GM23338 (cell line): ENCODE data around the gene GRAMD1B.

Source experiments
- STAT1 ChIP-seq: IDR thresholded peaks from one replicate; pipeline ENCODE4 v1.6.1; 2016; ENCODE audit warnings: antibody characterized with exemption; ENCODE audit not compliant: unreplicated experiment
- TF ChIP-seq, protein P1 (sequence below), 2 experiments: fragments of 200-600 bp in 1 of 2; sonication (generic) in 1 of 2; conservative IDR thresholded peaks; 2 replicates each; pipeline versions ENCODE4 v1.5.1 to v1.6.1; 2016 to 2017; ENCODE audit warnings: antibody characterized with exemption in 2 of 2, low read depth in 2 of 2, mild to moderate bottlenecking in 2 of 2, moderate library complexity in 1 of 2

DNA sequence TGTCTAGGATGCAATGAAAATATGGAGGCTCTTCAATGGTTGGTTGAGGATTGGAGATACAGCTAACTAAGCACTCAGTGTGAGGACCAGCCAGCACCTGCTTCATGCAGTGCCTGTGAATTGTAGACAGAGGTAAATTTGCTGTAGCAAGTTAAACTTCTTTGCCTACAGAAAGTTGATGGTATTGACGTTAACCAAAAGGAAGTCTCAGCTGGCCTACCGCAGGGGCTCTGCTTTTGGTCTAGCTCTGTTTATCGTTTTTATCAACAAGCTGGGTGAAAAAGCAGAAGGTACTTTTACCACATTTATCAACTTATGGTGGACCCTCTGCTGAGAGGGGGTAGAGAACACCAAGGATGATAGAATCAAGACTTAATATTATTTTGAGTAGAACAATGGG is 51.6 kb downstream of the GRAMD1B start:
- TF ChIP-seq, protein P1, sequence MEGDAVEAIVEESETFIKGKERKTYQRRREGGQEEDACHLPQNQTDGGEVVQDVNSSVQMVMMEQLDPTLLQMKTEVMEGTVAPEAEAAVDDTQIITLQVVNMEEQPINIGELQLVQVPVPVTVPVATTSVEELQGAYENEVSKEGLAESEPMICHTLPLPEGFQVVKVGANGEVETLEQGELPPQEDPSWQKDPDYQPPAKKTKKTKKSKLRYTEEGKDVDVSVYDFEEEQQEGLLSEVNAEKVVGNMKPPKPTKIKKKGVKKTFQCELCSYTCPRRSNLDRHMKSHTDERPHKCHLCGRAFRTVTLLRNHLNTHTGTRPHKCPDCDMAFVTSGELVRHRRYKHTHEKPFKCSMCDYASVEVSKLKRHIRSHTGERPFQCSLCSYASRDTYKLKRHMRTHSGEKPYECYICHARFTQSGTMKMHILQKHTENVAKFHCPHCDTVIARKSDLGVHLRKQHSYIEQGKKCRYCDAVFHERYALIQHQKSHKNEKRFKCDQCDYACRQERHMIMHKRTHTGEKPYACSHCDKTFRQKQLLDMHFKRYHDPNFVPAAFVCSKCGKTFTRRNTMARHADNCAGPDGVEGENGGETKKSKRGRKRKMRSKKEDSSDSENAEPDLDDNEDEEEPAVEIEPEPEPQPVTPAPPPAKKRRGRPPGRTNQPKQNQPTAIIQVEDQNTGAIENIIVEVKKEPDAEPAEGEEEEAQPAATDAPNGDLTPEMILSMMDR (conservative IDR thresholded peaks at IDR 0.05; ENCODE audit: low read depth in 2 of 2), result no peak
- TF ChIP-seq STAT1, result no peak
